HepG2 (cell line): ENCODE data around the gene SDK1. TPM values are rescaled to one million over a fixed set of nuclear protein-coding genes. Genes with fewer than 3 reads are reported as not detected.

ENCODE experiments used
- ARID3A ChIP-seq: IDR thresholded peaks from 2 replicates; pipeline ENCODE4 v1.6.1; 2012; ENCODE audit warnings: low read depth, low read length, improper control_type of control experiment
- ARID5B ChIP-seq: IDR thresholded peaks from 2 replicates; pipeline ENCODE4 v1.4.0; 2020; ENCODE audit warnings: mild to moderate bottlenecking, missing genetic modification reagents
- ETV5 ChIP-seq: IDR thresholded peaks from 2 replicates; pipeline ENCODE4 v1.6.1; 2018; ENCODE audit warnings: missing biosample characterization, missing genetic modification reagents, inconsistent platforms, borderline replicate concordance
- GMEB1 ChIP-seq: sonication (generic); formaldehyde crosslinking; IDR thresholded peaks from 2 replicates; pipeline ENCODE4 v1.5.1; 2020; ENCODE audit warnings: missing genetic modification reagents, mild to moderate bottlenecking, borderline replicate concordance
- HIVEP1 ChIP-seq: sonication (generic); formaldehyde crosslinking; IDR thresholded peaks from 2 replicates; pipeline ENCODE4 v1.4.0; 2020; ENCODE audit warnings: mild to moderate bottlenecking, missing genetic modification reagents
- KLF16 ChIP-seq, 2 experiments: sonication (generic) in 1 of 2; formaldehyde crosslinking in 1 of 2; IDR thresholded peaks; 2 replicates each; pipeline versions ENCODE4 v1.6.1 to v1.8.0; 2016 to 2023; ENCODE audit warnings: missing genetic modification reagents in 2 of 2, missing compliant biosample characterization in 1 of 2
- NAIF1 ChIP-seq: sonication (generic); formaldehyde crosslinking; IDR thresholded peaks from 2 replicates; pipeline ENCODE4 v1.5.0; 2020; ENCODE audit warnings: mild to moderate bottlenecking, missing genetic modification reagents, borderline replicate concordance
- PLRG1 ChIP-seq: fragments of 450-650 bp; conservative IDR thresholded peaks from 2 replicates; pipeline ENCODE4 v1.6.1; 2016
- RORA ChIP-seq: sonication (generic); formaldehyde crosslinking; IDR thresholded peaks from 2 replicates; pipeline ENCODE4 v1.5.0; 2020; ENCODE audit warnings: mild to moderate bottlenecking, missing genetic modification reagents, moderate library complexity
- SKI ChIP-seq: fragments of 450-650 bp; IDR thresholded peaks from one replicate; pipeline ENCODE4 v1.6.1; 2018; ENCODE audit warnings: mild to moderate bottlenecking; ENCODE audit not compliant: partially characterized antibody
- SOX5 ChIP-seq: IDR thresholded peaks from 2 replicates; pipeline ENCODE4 v1.6.1; 2016; ENCODE audit warnings: borderline replicate concordance
- SP5 ChIP-seq: IDR thresholded peaks from 2 replicates; pipeline ENCODE4 v1.6.1; 2016; ENCODE audit warnings: low read depth, borderline replicate concordance
- ZBTB7A ChIP-seq: sonication (generic); formaldehyde crosslinking; IDR thresholded peaks from 2 replicates; pipeline ENCODE4 v1.8.0; 2022; ENCODE audit warnings: mild to moderate bottlenecking, missing genetic modification reagents
- ZNF121 ChIP-seq: sonication (generic); formaldehyde crosslinking; IDR thresholded peaks from 2 replicates; pipeline ENCODE4 v1.5.0; 2020; ENCODE audit warnings: mild to moderate bottlenecking, missing genetic modification reagents
- ZNF234 ChIP-seq: sonication (generic); formaldehyde crosslinking; conservative IDR thresholded peaks from 2 replicates; pipeline ENCODE4 v1.5.1; 2020; ENCODE audit warnings: mild to moderate bottlenecking, missing genetic modification reagents
- ZNF263 ChIP-seq: sonication (generic); formaldehyde crosslinking; IDR thresholded peaks from 2 replicates; pipeline ENCODE4 v1.4.0; 2020; ENCODE audit warnings: missing genetic modification reagents
- ZNF484 ChIP-seq: sonication (generic); formaldehyde crosslinking; IDR thresholded peaks from 2 replicates; pipeline ENCODE4 v1.5.1; 2020; ENCODE audit warnings: mild to moderate bottlenecking, low read depth, missing genetic modification reagents, borderline replicate concordance
- ZNF563 ChIP-seq: sonication (generic); formaldehyde crosslinking; IDR thresholded peaks from 2 replicates; pipeline ENCODE4 v1.8.0; 2022; ENCODE audit warnings: mild to moderate bottlenecking, moderate library complexity, missing genetic modification reagents
- ZNF639 ChIP-seq: conservative IDR thresholded peaks from 2 replicates; pipeline ENCODE4 v1.6.1; 2018; ENCODE audit warnings: missing genetic modification reagents
- ZNF773 ChIP-seq: sonication (generic); formaldehyde crosslinking; IDR thresholded peaks from 2 replicates; pipeline ENCODE4 v1.4.0; 2020; ENCODE audit warnings: missing genetic modification reagents, borderline replicate concordance
- ZUFSP ChIP-seq: sonication (generic); formaldehyde crosslinking; IDR thresholded peaks from 2 replicates; pipeline ENCODE4 v1.9.0; 2021; ENCODE audit warnings: missing genetic modification reagents, mild to moderate bottlenecking, borderline replicate concordance
- polyA plus RNA-seq, 8 experiments: library from polyadenylated mRNA; depleted of rRNA in 3 of 8; stranded (reverse) in 7 of 8; unstranded in 1 of 8; fragments of >200 nt; fragmentation: Illumina TruSeq in 4 of 8; extraction: Trizol in 4 of 8; gene quantifications; 2 replicates each; pipeline versions ENCODE4 v1.2.1 to v1.2.3, GENCODE V29; 2011 to 2016; ENCODE audit warnings: low read depth in 4 of 8, missing spikeins in 1 of 8, mixed read lengths in 1 of 8; ENCODE audit not compliant: insufficient read depth in 1 of 8
- total RNA-seq, 5 experiments: library from RNA; depleted of rRNA; stranded (reverse); fragments of >200 nt; fragmentation: Illumina TruSeq; extraction: Trizol; gene quantifications; 2 replicates each; pipeline ENCODE4 v1.2.3, GENCODE V29; 2016; ENCODE audit warnings: low read depth in 1 of 5

Gene SDK1
- total and polyA plus RNA-seq, 2 of the 13 experiments (the other 11 are each of a cell fraction or from before 2014, with no cell fraction given): 0.35 to 2.4 TPM

- TF ChIP-seq ARID3A: peak; percentile 88
- TF ChIP-seq SOX5: peak; percentile 20; the same call in 1 of the 2 replicates
- no peak for TF ChIP-seq ZNF639 (CRISPR knock-in tag)
- no peak for TF ChIP-seq ZNF263 (CRISPR knock-in tag)
- no peak for TF ChIP-seq NAIF1 (CRISPR knock-in tag)
- no peak for TF ChIP-seq RORA (CRISPR knock-in tag)
- peak; percentile 65 for TF ChIP-seq SKI
- TF ChIP-seq ZNF121 (CRISPR knock-in tag): no peak
- peak; percentile 43; the same call in 1 of the 2 replicates for TF ChIP-seq SP5 (CRISPR knock-in tag)
- TF ChIP-seq ZNF563 (CRISPR knock-in tag): no peak
- TF ChIP-seq ZUFSP (CRISPR knock-in tag): no peak
- no peak for TF ChIP-seq KLF16 (CRISPR knock-in tag; IDR thresholded peaks at IDR 0.05)
- no peak for TF ChIP-seq ZNF773 (CRISPR knock-in tag)
- peak; percentile 27; the same call in 1 of the 2 replicates for TF ChIP-seq ETV5 (CRISPR knock-in tag)
- no peak for TF ChIP-seq PLRG1
- TF ChIP-seq ZBTB7A: no peak
- no peak; the same call in 1 of the 2 replicates for TF ChIP-seq GMEB1 (CRISPR knock-in tag)
- no peak for TF ChIP-seq ZNF234 (CRISPR knock-in tag)
- TF ChIP-seq ARID5B: peak; percentile 72
- TF ChIP-seq ZNF484: no peak
- TF ChIP-seq HIVEP1: no peak
Observed at GRCh38 chr7:4006687-4007086, 705.6 kb downstream of the SDK1 start (continued).
